Measurements from ENCODE around the gene KIRREL1.

Gene KIRREL1

GRCh38 chr1:158046715-158047510 is 53.5 kb downstream of the KIRREL1 start:
- no peak for DNase-seq
- Histone ChIP-seq H3K27me3 (ENCODE audit: insufficient read depth, low read depth, severe bottlenecking) (no peaks in the 10 kb centered on the region), H3K36me3 (peaks cover 31% of the 10 kb centered on the region), H3K9me3 (ENCODE audit: severe bottlenecking) (no peaks in the 10 kb centered on the region), H3K4me3 (ENCODE audit: low read depth, low read length) (no peak overlapping the region), H3K27ac (no peak overlapping the region)
- no peak for TF ChIP-seq CTCF (IDR thresholded peaks at IDR 0.05; ENCODE audit: low read depth, low read length)

DNA sequence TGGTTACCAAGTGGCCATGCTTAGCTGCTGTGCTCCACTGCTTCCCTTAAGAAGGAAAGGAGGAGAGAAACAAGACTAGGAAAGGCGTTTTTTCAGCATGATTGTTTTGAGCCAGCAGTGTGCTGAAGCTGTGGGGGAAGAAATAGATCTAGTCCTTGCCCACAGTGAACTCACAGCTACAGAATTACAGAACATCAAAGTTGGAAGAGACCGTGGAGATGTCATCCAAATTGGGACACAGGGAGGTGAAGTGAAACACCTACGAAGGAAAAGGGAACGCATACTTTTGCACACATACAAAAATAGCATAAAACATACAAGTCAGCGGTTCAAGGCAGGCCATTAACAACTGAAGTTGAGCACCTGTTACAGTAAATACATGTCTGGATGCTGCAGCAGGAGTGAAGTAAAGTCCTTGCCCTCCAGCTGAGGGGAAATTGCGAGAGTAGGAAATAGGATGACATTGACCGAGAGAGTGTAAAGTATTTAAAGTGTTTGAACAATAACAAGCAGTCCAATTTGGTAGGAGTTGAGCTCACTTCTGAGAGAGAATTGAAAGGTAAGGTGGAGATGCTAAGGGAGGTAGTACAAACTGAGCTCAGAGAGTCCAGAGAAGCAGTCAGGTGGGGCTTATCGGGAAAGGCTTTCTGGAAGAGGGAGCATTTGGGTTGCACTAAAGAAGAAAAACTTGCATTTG is 55.1 kb downstream of the KIRREL1 start:
- Histone ChIP-seq H3K36me3 (peaks cover 26% of the 10 kb centered on the region), H3K4me3 (ENCODE audit: low read depth, low read length) (no peak overlapping the region), H3K9me3 (ENCODE audit: severe bottlenecking) (no peaks in the 10 kb centered on the region), H3K27me3 (ENCODE audit: insufficient read depth, low read depth, severe bottlenecking) (no peaks in the 10 kb centered on the region), H3K27ac (no peak overlapping the region)
- no peak for DNase-seq
- TF ChIP-seq CTCF (IDR thresholded peaks at IDR 0.05; ENCODE audit: low read depth, low read length) = no peak

- no peak for TF ChIP-seq CTCF (IDR thresholded peaks at IDR 0.05; ENCODE audit: low read depth, low read length)
- no peaks in the 10 kb centered on the region for H3K9me3 ChIP-seq (ENCODE audit: severe bottlenecking)
- H3K27me3 ChIP-seq (ENCODE audit: insufficient read depth, low read depth, severe bottlenecking) = no peaks in the 10 kb centered on the region
- no peak overlapping the region for H3K27ac ChIP-seq
- DNase-seq = no peak
- peaks cover 25% of the 10 kb centered on the region for H3K36me3 ChIP-seq
- H3K4me3 ChIP-seq (ENCODE audit: low read depth, low read length) = no peak overlapping the region
These were observed 56.4 kb downstream of the KIRREL1 start for GRCh38 chr1:158049853-158050252.

DNA sequence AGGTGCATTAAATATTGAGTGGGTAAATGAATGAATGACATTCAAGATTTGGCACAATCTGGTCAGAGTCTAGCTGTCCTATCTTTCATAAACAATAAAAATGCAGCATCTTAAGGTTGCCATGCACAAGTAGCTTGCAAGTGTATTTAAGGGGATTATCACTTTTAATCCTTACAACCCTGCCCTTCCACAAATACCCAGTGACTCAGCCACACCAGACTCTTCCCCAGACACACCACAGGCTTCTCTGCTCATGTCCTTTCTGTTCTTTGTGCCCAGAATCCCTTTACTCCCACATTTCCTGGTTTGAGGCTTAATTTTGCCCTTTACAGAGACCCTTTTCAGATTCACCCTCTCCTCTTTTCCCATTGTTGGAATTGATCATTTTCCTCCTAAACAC is 59.8 kb downstream of the KIRREL1 start:
- H3K27ac ChIP-seq = peak overlapping the region; percentile 74
- DNase-seq = peak; percentile 78
- TF ChIP-seq CTCF (IDR thresholded peaks at IDR 0.05; ENCODE audit: low read depth, low read length) = no peak
- H3K9me3 ChIP-seq (ENCODE audit: severe bottlenecking) = no peaks in the 10 kb centered on the region
- no peak overlapping the region for H3K4me3 ChIP-seq (ENCODE audit: low read depth, low read length)
- H3K36me3 ChIP-seq = peaks cover 24% of the 10 kb centered on the region
- no peaks in the 10 kb centered on the region for H3K27me3 ChIP-seq (ENCODE audit: insufficient read depth, low read depth, severe bottlenecking)

GRCh38 chr1:158054721-158055120 is 61.3 kb downstream of the KIRREL1 start:
- no peaks in the 10 kb centered on the region for H3K9me3 ChIP-seq (ENCODE audit: severe bottlenecking)
- DNase-seq = no peak
- H3K4me3 ChIP-seq (ENCODE audit: low read depth, low read length) = no peak overlapping the region
- TF ChIP-seq CTCF (IDR thresholded peaks at IDR 0.05; ENCODE audit: low read depth, low read length) = no peak
- no peaks in the 10 kb centered on the region for H3K27me3 ChIP-seq (ENCODE audit: insufficient read depth, low read depth, severe bottlenecking)
- H3K36me3 ChIP-seq = peaks cover 24% of the 10 kb centered on the region
- peak overlapping the region; percentile 24 for H3K27ac ChIP-seq

Measured in WERI-Rb-1 (cell line).